ENCODE results near the gene CLCN1.

- TF ChIP-seq CTCF (IDR thresholded peaks at IDR 0.05) = no peak
- no peak for TF ChIP-seq EZH2 (IDR thresholded peaks at IDR 0.05)
Measured at GRCh38 chr7:143320620-143321019, 4.7 kb downstream of the CLCN1 start.
